Rectal smooth muscle tissue (tissue), 1 donor: ENCODE results near the gene THBD.

ENCODE experiments used
- H3K27ac ChIP-seq: one replicate; pipeline ENCODE4 v1.7.0; 2013; ENCODE audit warnings: low read depth, low read length, inconsistent platforms
- H3K27me3 ChIP-seq: one replicate; pipeline ENCODE4 v1.7.0; 2013; ENCODE audit warnings: low read length; ENCODE audit not compliant: control insufficient read depth, insufficient read depth
- H3K36me3 ChIP-seq: one replicate; pipeline ENCODE4 v1.7.0; 2013; ENCODE audit warnings: low read length; ENCODE audit not compliant: control insufficient read depth, insufficient read depth
- H3K4me1 ChIP-seq: one replicate; pipeline ENCODE4 v1.7.0; 2013; ENCODE audit warnings: low read length; ENCODE audit not compliant: control insufficient read depth, insufficient read depth
- H3K4me3 ChIP-seq: one replicate; pipeline ENCODE4 v1.7.0; 2013; ENCODE audit warnings: low read length
- H3K9ac ChIP-seq: one replicate; pipeline ENCODE4 v1.7.0; 2013; ENCODE audit warnings: low read length

Gene THBD

DNA sequence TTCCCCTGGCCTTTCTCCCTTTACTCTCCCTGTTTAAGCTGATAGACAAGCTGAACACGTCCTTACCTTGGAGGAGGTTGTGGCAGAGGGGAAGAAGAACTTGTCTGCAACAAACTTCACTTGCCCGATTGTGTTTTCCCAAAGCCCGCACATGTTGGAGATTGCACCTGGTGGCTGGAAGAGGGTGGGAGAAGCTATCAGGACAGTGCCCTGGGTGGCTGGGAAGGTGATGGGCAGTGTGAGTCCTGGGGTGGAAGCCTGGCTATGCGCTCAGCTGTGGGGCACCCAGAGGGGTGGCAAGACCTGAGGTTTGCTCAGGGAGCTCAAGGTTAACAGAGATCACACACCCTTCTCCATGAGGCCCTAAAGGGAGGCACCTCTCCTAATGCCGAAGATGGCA lies 39.4 kb downstream of the THBD start:
- Histone ChIP-seq H3K27me3 (no peaks in the 10 kb centered on the region), H3K4me3 (no peak overlapping the region), H3K27ac (no peak overlapping the region), H3K36me3 (no peaks in the 10 kb centered on the region), H3K9ac (no peak overlapping the region), H3K4me1 (no peaks in the 10 kb centered on the region)

DNA sequence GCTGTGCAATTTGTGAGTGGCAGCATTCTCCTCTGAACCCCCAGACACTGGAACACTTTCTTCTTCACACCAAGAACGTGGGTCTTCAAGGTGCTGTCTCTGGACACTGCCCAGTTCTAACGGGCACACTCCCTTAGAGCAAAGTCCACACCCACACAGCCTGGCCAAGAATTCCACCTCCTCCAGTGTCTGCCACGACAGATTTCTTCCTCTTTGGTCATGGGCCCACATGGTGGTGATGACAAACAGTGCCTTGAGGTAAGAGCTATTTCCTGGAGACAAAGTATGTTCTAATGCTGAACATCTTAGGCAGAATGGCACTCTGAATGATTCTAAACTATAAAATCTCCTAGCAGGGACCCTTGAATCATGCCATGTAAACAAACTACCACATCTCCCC lies 39.8 kb downstream of the THBD start:
- Histone ChIP-seq H3K4me3 (no peak overlapping the region), H3K27me3 (no peaks in the 10 kb centered on the region), H3K27ac (no peak overlapping the region), H3K36me3 (no peaks in the 10 kb centered on the region), H3K4me1 (no peaks in the 10 kb centered on the region), H3K9ac (no peak overlapping the region)

DNA sequence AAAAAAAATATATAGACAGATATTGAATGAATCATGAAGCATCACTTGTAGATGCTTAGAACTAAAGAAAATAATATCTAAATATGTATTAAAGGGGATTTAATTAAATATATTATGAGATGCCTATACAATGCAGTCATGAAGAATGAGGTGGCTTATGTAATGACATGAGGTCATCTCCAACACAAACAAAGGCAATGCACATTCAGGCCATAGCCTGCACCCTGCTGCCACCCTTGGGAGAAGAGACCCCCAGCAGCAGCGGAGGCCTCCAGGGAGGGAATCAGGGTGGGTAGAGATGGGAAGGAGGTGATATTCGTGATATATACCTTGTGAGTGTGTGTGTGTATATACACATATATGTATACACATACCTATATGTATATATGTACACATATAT lies 40.8 kb downstream of the THBD start:
- Histone ChIP-seq H3K36me3 (no peaks in the 10 kb centered on the region), H3K4me3 (no peak overlapping the region), H3K27me3 (no peaks in the 10 kb centered on the region), H3K4me1 (no peaks in the 10 kb centered on the region), H3K9ac (no peak overlapping the region), H3K27ac (no peak overlapping the region)

DNA sequence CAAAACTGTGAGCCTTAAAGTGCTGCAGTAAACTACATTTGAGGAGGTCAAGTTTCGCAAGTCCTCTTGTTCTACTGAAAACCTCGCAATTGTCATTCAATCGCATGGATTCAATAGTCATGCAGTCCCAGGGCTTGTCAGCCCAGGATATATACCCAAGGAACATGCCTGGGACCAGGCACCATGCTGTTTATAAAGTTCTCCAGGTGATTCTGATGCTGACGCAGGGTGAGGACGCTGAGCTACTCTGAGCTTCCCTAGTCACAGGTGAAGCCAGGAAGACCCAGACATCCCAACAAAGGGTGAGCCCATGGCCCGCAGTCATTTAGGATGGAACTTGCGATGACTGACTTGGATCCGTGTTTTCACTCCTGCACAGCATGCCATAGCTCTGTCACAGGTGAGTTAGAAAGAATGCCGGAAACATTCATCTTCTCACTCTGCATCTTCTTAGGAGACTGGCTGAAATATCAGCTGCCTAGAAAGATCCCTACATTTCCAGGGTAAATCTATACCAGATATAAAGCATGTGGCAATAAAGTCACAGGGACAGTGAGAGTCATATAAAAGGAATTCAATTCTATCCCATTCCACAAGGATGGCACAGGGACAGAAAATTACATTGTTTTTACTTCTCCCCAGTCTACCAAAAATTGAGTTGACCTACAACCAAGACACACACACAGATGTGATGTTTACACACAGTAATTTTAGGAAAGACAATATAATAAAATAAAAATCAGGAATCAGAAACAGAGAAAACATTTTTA lies 41.4 kb downstream of the THBD start:
- H3K4me3 ChIP-seq = no peak overlapping the region
- H3K27ac ChIP-seq = no peak overlapping the region
- no peaks in the 10 kb centered on the region for H3K27me3 ChIP-seq

DNA sequence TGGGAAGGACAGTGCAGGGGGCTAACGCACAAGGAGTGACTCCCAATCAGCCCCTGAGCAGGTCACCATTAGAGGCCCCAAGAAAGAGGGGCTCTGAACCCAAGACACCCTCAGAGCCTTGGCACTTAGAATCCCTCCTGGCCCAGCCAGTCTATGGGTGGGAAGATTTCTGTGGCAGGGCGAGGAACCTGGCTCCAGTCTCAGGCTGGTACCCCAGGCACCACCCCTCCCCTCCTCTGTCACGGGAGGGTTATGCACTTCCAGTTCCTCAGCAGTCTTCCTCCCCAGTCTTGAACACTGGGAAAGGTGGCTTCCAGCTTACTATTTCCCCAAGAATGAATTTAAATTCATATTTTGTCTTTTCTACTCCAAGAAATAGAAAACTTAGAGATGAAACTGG lies 42.0 kb downstream of the THBD start:
- Histone ChIP-seq H3K27me3 (no peaks in the 10 kb centered on the region), H3K27ac (no peak overlapping the region)

More for the DNA sequence above, 41.4 kb downstream of the THBD start:
- Histone ChIP-seq H3K4me1 (no peaks in the 10 kb centered on the region), H3K9ac (no peak overlapping the region), H3K36me3 (no peaks in the 10 kb centered on the region)

DNA sequence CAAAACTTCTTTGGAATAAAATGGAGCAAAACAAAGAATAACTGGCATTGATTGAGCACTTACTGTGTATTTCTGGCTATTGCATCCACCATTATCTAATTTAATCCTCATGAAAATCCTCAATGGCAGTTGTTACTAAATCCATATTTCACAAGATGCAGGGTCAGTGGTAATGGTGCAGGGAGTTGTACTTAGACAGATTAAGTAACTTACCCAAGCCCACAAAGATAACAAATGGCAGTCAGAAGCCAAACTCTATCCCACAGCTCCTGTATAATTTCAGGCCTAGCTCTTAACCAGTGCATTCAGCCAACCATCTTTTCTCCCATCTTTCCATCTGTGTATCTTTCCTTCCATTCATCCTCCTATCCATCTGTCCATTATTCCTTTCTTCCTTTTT lies 43.7 kb downstream of the THBD start:
- Histone ChIP-seq H3K9ac (no peak overlapping the region), H3K27me3 (no peaks in the 10 kb centered on the region), H3K4me3 (no peak overlapping the region), H3K4me1 (no peaks in the 10 kb centered on the region), H3K36me3 (no peaks in the 10 kb centered on the region), H3K27ac (no peak overlapping the region)

More for the DNA sequence above, 42.0 kb downstream of the THBD start:
- Histone ChIP-seq H3K9ac (no peak overlapping the region), H3K4me1 (no peaks in the 10 kb centered on the region), H3K4me3 (no peak overlapping the region), H3K36me3 (no peaks in the 10 kb centered on the region)

DNA sequence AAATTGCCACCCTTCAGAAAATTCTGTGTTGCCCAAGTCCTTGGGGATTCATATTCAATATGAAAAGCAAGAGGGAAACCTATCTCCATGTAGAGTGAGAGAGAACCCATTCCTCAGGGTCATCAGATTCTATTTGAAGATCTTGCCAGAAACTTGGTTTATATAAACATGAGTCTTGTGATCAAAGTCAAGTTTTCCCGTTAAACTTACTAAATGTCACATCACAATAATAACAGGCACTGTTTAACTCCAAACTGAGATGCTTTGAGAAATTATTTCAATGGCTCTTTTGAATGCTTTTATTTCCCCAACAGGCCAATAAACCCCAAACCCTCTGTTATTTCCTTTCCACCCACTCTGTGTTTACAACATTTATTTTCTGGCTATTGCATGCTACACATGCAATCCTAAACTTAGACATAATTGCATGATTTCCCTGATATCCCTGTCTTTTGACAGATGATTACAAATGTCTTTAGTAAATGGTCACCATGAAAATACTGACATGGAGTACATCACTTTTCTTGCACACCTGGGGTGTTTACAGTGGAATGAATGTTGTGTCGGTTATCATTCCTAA lies 45.5 kb downstream of the THBD start:
- H3K4me1 ChIP-seq = no peaks in the 10 kb centered on the region
- no peaks in the 10 kb centered on the region for H3K36me3 ChIP-seq
- no peak overlapping the region for H3K4me3 ChIP-seq
- no peak overlapping the region for H3K27ac ChIP-seq
- H3K9ac ChIP-seq = no peak overlapping the region
- H3K27me3 ChIP-seq = no peaks in the 10 kb centered on the region

DNA sequence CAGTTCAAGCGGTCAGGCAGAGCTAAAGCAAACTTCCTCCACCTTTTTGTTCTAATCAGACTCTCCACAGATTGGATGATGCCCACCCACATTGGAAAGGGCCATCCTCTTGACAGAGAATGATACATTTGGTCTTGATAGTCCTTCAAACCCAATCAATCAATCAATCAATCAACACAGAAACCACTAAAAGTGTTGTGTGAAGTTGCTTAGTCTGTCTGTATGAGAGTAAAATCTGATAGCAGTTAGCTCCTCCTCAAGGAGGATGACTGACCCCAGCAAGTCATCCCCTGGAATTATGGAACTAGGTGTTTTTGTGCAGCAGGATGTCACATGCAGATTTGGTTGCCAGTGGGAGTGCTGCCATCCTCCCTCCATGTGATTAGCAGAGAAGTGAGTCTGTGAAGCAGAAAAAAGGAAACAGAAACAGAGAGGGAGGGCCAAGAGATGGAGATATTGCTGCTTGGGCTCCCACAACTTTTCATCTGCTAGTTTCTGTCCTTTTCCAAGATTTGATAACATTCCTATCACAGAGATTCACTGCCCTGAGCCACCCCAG lies 46.3 kb downstream of the THBD start:
- Histone ChIP-seq H3K9ac (no peak overlapping the region), H3K36me3 (no peaks in the 10 kb centered on the region), H3K27me3 (no peaks in the 10 kb centered on the region), H3K27ac (no peak overlapping the region), H3K4me1 (no peaks in the 10 kb centered on the region), H3K4me3 (no peak overlapping the region)

DNA sequence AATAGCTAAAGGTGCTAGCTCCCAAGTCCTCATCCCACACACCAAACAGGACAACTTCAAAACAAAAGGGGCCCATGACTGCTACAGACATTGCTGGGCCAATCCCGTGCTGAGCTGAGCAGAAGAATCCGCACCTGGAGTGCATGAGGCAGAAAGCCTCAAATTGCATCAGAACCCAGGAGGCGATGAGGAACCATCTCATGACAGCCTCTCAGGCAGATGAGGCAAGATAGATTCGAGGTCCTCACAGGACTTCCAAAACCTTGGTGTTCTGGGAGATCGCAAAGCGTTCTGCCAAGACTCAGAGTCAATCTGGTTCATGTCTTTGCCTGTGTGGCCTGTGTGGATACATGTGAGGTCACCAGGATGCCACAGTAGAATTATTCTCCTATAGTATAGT lies 47.2 kb downstream of the THBD start:
- Histone ChIP-seq H3K27ac (no peak overlapping the region), H3K27me3 (no peaks in the 10 kb centered on the region), H3K4me1 (no peaks in the 10 kb centered on the region), H3K36me3 (no peaks in the 10 kb centered on the region), H3K9ac (no peak overlapping the region), H3K4me3 (no peak overlapping the region)

DNA sequence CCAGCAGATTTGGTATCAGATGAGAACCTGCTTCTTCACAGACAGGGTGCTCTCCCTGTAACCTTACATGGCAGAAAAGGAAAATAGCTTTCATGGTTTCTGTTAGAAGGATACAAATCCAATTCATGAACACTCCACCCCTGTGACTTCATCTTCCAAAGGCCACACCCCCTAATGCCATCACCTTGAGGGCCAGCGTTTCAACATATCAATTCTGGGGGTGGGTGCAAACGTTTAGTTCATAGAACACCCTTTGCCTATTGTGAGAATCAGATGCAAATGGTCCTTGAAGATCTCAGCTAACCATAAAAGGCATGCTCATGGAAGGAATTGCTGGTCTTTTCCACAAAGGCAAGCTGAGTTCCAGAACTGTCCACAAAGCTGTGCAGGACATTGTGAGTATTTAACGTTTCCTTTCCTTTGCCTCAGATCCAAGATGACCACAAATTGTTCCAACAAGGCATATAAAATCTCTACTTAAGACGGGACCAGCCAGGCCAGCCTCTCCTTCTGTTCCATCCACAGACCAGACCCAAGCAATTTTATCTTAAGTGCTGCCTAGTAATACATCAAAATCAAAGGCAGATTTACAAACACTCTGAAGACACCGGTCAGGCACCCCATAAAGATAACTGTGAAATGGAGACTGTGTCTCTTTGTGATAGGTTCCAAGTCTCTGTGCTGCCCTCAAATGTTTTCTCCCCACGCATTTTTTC lies 49.1 kb downstream of the THBD start:
- H3K36me3 ChIP-seq = no peaks in the 10 kb centered on the region
- no peaks in the 10 kb centered on the region for H3K27me3 ChIP-seq
- no peak overlapping the region for H3K9ac ChIP-seq
- no peak overlapping the region for H3K27ac ChIP-seq
- H3K4me3 ChIP-seq = no peak overlapping the region
- H3K4me1 ChIP-seq = no peaks in the 10 kb centered on the region

DNA sequence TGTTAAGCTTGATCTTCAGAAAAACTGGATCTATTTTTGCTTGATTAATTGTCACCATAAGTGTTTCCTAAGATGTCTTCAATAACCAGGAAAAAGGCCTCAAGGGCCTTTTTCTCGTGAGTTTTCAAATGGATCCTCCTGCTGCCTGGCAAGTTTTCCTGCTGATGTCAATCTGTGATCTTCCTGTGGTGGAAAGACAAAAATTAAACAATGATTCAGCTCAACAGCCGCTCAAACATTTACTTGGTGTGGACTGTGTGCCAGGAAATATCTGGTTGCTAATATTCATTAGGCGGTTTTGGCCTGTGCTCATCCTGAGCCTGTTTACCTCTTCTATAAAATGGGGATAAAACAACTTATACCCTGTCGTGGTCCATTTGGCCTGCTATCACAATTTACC lies 49.7 kb downstream of the THBD start:
- H3K36me3 ChIP-seq = no peaks in the 10 kb centered on the region
- H3K27me3 ChIP-seq = no peaks in the 10 kb centered on the region
- H3K4me3 ChIP-seq = no peak overlapping the region
- H3K4me1 ChIP-seq = no peaks in the 10 kb centered on the region
- H3K27ac ChIP-seq = no peak overlapping the region
- H3K9ac ChIP-seq = no peak overlapping the region

DNA sequence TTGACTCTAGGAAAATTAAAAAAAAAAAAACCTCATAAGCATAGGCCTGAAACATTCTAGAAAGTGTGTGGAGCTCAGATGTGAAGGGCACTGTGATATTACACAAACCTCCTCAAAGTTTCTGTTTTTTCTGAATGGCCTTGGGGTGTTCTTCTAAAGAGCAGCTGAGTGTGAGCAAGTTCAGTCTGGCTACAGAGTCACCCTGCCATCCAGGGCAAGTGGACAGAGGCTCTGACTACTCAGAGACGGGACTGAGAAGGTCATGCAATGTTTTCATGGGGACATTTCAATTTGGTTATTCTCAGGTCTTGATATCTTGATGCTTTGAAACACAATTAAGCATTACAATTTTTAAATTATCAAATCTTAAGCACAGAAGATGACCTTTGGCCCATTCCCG lies 51.0 kb downstream of the THBD start:
- Histone ChIP-seq H3K9ac (no peak overlapping the region), H3K36me3 (no peaks in the 10 kb centered on the region), H3K27me3 (no peaks in the 10 kb centered on the region), H3K4me3 (no peak overlapping the region), H3K4me1 (no peaks in the 10 kb centered on the region), H3K27ac (no peak overlapping the region)
